Type B pancreatic cell (in vitro differentiated cells): ENCODE results near the gene RHOU. TPM values are rescaled to one million over a fixed set of nuclear protein-coding genes. Genes with fewer than 3 reads are reported as not detected.

Source experiments
- DNase-seq: peaks from one replicate; pipeline ENCODE4 v3.0.0; 2021; ENCODE audit warnings: mixed read lengths; ENCODE audit not compliant: unreplicated experiment; ENCODE audit errors: extremely low spot score
- H3K27ac Mint-ChIP-seq: 2 replicates; pipeline ENCODE4 v1.8.0; 2021; ENCODE audit warnings: mild to moderate bottlenecking, mixed read lengths
- H3K27me3 Mint-ChIP-seq: 2 replicates; pipeline ENCODE4 v1.8.0; 2021; ENCODE audit warnings: mixed read lengths
- H3K36me3 Mint-ChIP-seq: 2 replicates; pipeline ENCODE4 v1.8.0; 2021; ENCODE audit warnings: mixed read lengths
- H3K4me1 Mint-ChIP-seq: one replicate; pipeline ENCODE4 v1.8.0; 2021; ENCODE audit warnings: mixed read lengths; ENCODE audit not compliant: unreplicated experiment
- H3K4me3 Mint-ChIP-seq: 2 replicates; pipeline ENCODE4 v1.8.0; 2021; ENCODE audit warnings: mild to moderate bottlenecking, mixed read lengths
- H3K9me3 Mint-ChIP-seq: 2 replicates; pipeline ENCODE4 v1.8.0; 2021; ENCODE audit warnings: mixed read lengths
- CTCF ChIP-seq: fragments of 200-600 bp; sonication (generic); conservative IDR thresholded peaks from 2 replicates; pipeline ENCODE4 v1.5.0; 2021; ENCODE audit warnings: antibody characterized with exemption, mild to moderate bottlenecking
- total RNA-seq: library from RNA; stranded (reverse); gene quantifications from 2 replicates; pipeline ENCODE4 v1.2.1, GENCODE V29; 2021; ENCODE audit warnings: low replicate concordance

The RHOU gene
- total RNA-seq, 1 donor from 2014 or later, result 81.1 TPM

GRCh38 chr1:228739826-228740225 lies 4.5 kb downstream of the RHOU start:
- Mint-ChIP-seq H3K27me3 (no peaks in the 10 kb centered on the region), H3K36me3 (peaks cover 67% of the 10 kb centered on the region), H3K27ac (peak overlapping the region; percentile 93), H3K9me3 (no peaks in the 10 kb centered on the region), H3K4me1 (peaks cover 50% of the 10 kb centered on the region), H3K4me3 (peak overlapping the region; percentile 98)
- no peak for DNase-seq
- no peak for TF ChIP-seq CTCF

GRCh38 chr1:228740543-228741317 lies 5.5 kb downstream of the RHOU start:
- TF ChIP-seq CTCF, result no peak
- H3K4me3 Mint-ChIP-seq, result peak overlapping the region; percentile 68
- H3K4me1 Mint-ChIP-seq, result peaks cover 50% of the 10 kb centered on the region
- H3K27ac Mint-ChIP-seq, result peak overlapping the region; percentile 67
- H3K9me3 Mint-ChIP-seq, result no peaks in the 10 kb centered on the region
- H3K27me3 Mint-ChIP-seq, result no peaks in the 10 kb centered on the region
- H3K36me3 Mint-ChIP-seq, result peaks cover 67% of the 10 kb centered on the region
- no peak for DNase-seq

- Mint-ChIP-seq H3K4me3 (peak overlapping the region; percentile 33), H3K9me3 (no peaks in the 10 kb centered on the region), H3K36me3 (peaks cover 73% of the 10 kb centered on the region), H3K4me1 (peaks cover 45% of the 10 kb centered on the region), H3K27me3 (no peaks in the 10 kb centered on the region), H3K27ac (peak overlapping the region; percentile 44)
- no peak for DNase-seq
- TF ChIP-seq CTCF, result no peak
These were observed 7.1 kb downstream of the RHOU start for GRCh38 chr1:228742281-228742860.

- Mint-ChIP-seq H3K27ac (no peak overlapping the region), H3K4me1 (peaks cover 37% of the 10 kb centered on the region), H3K4me3 (no peak overlapping the region), H3K9me3 (no peaks in the 10 kb centered on the region), H3K36me3 (peaks cover 63% of the 10 kb centered on the region), H3K27me3 (no peaks in the 10 kb centered on the region)
- TF ChIP-seq CTCF, result no peak
- DNase-seq, result no peak
These were observed 8.1 kb downstream of the RHOU start for GRCh38 chr1:228743405-228743804.

- TF ChIP-seq CTCF, result no peak
- H3K4me3 Mint-ChIP-seq, result no peak overlapping the region
- H3K27me3 Mint-ChIP-seq, result no peaks in the 10 kb centered on the region
These were observed 9.1 kb downstream of the RHOU start for GRCh38 chr1:228744356-228744755.

More at GRCh38 chr1:228744356-228744755, 9.1 kb downstream of the RHOU start:
- H3K4me1 Mint-ChIP-seq, result peaks cover 31% of the 10 kb centered on the region
- H3K27ac Mint-ChIP-seq, result no peak overlapping the region
- no peak for DNase-seq
- H3K9me3 Mint-ChIP-seq, result no peaks in the 10 kb centered on the region
- H3K36me3 Mint-ChIP-seq, result peaks cover 54% of the 10 kb centered on the region
